Measurements from ENCODE around the gene MNT. TPM values are rescaled to one million over a fixed set of nuclear protein-coding genes. Genes with fewer than 3 reads are reported as not detected.

MNT gene
- total RNA-seq, 1 experiment from 2014 or later: 38.9 TPM

- Histone ChIP-seq H3K27me3 (ENCODE audit: insufficient read depth, low read length) (no peaks in the 10 kb centered on the region), H2BK12ac (ENCODE audit: insufficient read length, low read depth, low read length) (no peak overlapping the region), H3K56ac (ENCODE audit: insufficient read length, low read depth, low read length) (no peak overlapping the region), H2BK5ac (ENCODE audit: insufficient read length, low read length) (no peak overlapping the region), H3K27ac (ENCODE audit: insufficient read length, low read depth, low read length) (no peak overlapping the region), H2BK15ac (ENCODE audit: low read depth, low read length) (no peak overlapping the region), H3K23ac (ENCODE audit: insufficient read length, low read depth, low read length) (no peak overlapping the region), H3K79me1 (ENCODE audit: insufficient read depth, low read depth, low read length, poor library complexity, severe bottlenecking) (no peaks in the 10 kb centered on the region), H3K23me2 (ENCODE audit: insufficient read length, low read depth, low read length, poor library complexity, severe bottlenecking) (no peaks in the 10 kb centered on the region), H2BK20ac (ENCODE audit: low read depth, low read length, poor library complexity, severe bottlenecking) (no peak overlapping the region), H3T11ph (ENCODE audit: low read length) (no peak overlapping the region), H3K4ac (ENCODE audit: low read depth, low read length) (no peak overlapping the region), H3K79me2 (ENCODE audit: insufficient read depth, low read length) (no peaks in the 10 kb centered on the region), H2AFZ (ENCODE audit: low read length) (no peak overlapping the region), H3K9me3 (ENCODE audit: control insufficient read depth, low read depth, low read length) (no peaks in the 10 kb centered on the region), H2BK120ac (ENCODE audit: low read depth, low read length, poor library complexity, severe bottlenecking) (no peak overlapping the region), H4K20me1 (ENCODE audit: control insufficient read depth, insufficient read depth, insufficient read length) (no peaks in the 10 kb centered on the region), H2AK5ac (ENCODE audit: insufficient read length, low read length) (no peak overlapping the region), H3K14ac (ENCODE audit: insufficient read depth, low read length) (no peak overlapping the region), H4K5ac (ENCODE audit: insufficient read length, low read depth, low read length) (no peak overlapping the region), H3K4me1 (ENCODE audit: insufficient read depth, low read length) (no peaks in the 10 kb centered on the region), H4K8ac (replicated peaks; ENCODE audit: insufficient read length, low read depth, low read length) (no peak overlapping the region), H4K91ac (ENCODE audit: insufficient read length, low read depth, low read length) (no peak overlapping the region), H3K9ac (ENCODE audit: extremely low read depth, insufficient read length, low read length) (no peak overlapping the region), H3K18ac (ENCODE audit: insufficient read length, low read depth, low read length) (no peak overlapping the region), H3K4me2 (ENCODE audit: insufficient read depth, insufficient read length, low read length) (no peak overlapping the region)
- DNase-seq: no peak
- no CpG with 5 or more reads among the region's 19 CpGs for WGBS (ENCODE audit: extremely low coverage, insufficient read length, low lambda C conversion rate)
- no peak for TF ChIP-seq CTCF (conservative IDR thresholded peaks at IDR 0.05)
- H3K27me3 Mint-ChIP-seq (ENCODE audit: low read depth): no peaks in the 10 kb centered on the region
- H3K36me3 Mint-ChIP-seq (ENCODE audit: insufficient read depth in 1 of 3, low read depth in 3 of 3): peaks cover 3 to 37% (median 30%) of the 10 kb centered on the region in 3 experiments; a peak in 6 of 7 replicates
- H3K4me1 Mint-ChIP-seq: peaks cover under 1 to 6% of the 10 kb centered on the region in 2 experiments; a peak in 2 of 4 replicates
- H3K27ac Mint-ChIP-seq: no peak overlapping the region
- H3K4me3 Mint-ChIP-seq: no peak overlapping the region
- H3K9me3 Mint-ChIP-seq: no peaks in the 10 kb centered on the region
Observed at GRCh38 chr17:2375406-2375805, 25.5 kb downstream of the MNT start.

All from H9 (cell line).